GM21528 (cell line): ENCODE measurements around the gene ISM2.
A peak's percentile ranks its signal among the peaks of the same experiment; 100 is the strongest.
"Not testable (repeated sequence)": the region's sequence is repeated elsewhere in the genome, so short reads cannot be mapped to it uniquely, and the experiment has no call there.

Experiments used
- ATAC-seq: cut with Tn5 transposase; IDR thresholded peaks from one replicate; pipeline ENCODE4 v1.9.1; 2021; ENCODE audit warnings: mild to moderate bottlenecking, moderate library complexity; ENCODE audit not compliant: unreplicated experiment, low FRiP score

ISM2 gene

GRCh38 chr14:77498120-77498979, at the start of gene ISM2:
TSS of gene ISM2 (minus strand) at chr14:77498816. CDS start at chr14:77498793, 23 bp downstream.
- ATAC-seq = peak; percentile 67

- ATAC-seq = no peak
Measured at GRCh38 chr14:77547512-77548180, 49.0 kb upstream of the ISM2 start.

GRCh38 chr14:77545171-77545570, 46.6 kb upstream of the ISM2 start:
- not testable (repeated sequence) for ATAC-seq

- no peak for ATAC-seq
Measured at GRCh38 chr14:77544571-77544970, 46.0 kb upstream of the ISM2 start.

GRCh38 chr14:77543637-77544334, 45.2 kb upstream of the ISM2 start:
- no peak for ATAC-seq

- ATAC-seq = no peak
Measured at GRCh38 chr14:77543240-77543551, 44.6 kb upstream of the ISM2 start.

- ATAC-seq = no peak
Measured at GRCh38 chr14:77542421-77543239, 44.0 kb upstream of the ISM2 start.

- ATAC-seq = no peak
Measured at GRCh38 chr14:77541905-77542304, 43.3 kb upstream of the ISM2 start.

- not testable (repeated sequence) for ATAC-seq
Measured at GRCh38 chr14:77536951-77537350, 38.3 kb upstream of the ISM2 start.

GRCh38 chr14:77531071-77531470, 32.5 kb upstream of the ISM2 start:
- no peak for ATAC-seq

- ATAC-seq = no peak
Measured at GRCh38 chr14:77529963-77530362, 31.3 kb upstream of the ISM2 start.

GRCh38 chr14:77529213-77529612, 30.6 kb upstream of the ISM2 start:
- no peak for ATAC-seq

- ATAC-seq = not testable (repeated sequence)
Measured at GRCh38 chr14:77528701-77529100, 30.1 kb upstream of the ISM2 start.

GRCh38 chr14:77526266-77526665, 27.6 kb upstream of the ISM2 start:
- no peak for ATAC-seq

- no peak for ATAC-seq
Measured at GRCh38 chr14:77524536-77524935, 25.9 kb upstream of the ISM2 start.

GRCh38 chr14:77523109-77523508, 24.5 kb upstream of the ISM2 start:
- no peak for ATAC-seq

- no peak for ATAC-seq
Measured at GRCh38 chr14:77520555-77520954, 21.9 kb upstream of the ISM2 start.

- ATAC-seq = no peak
Measured at GRCh38 chr14:77516126-77516525, 17.5 kb upstream of the ISM2 start.

GRCh38 chr14:77511486-77512162, 13.0 kb upstream of the ISM2 start:
- no peak for ATAC-seq

GRCh38 chr14:77509366-77509765, 10.8 kb upstream of the ISM2 start:
- ATAC-seq = no peak
